OCI-LY7 (cell line): Measurements from ENCODE around the gene HCK.

Experiments
- EZH2phosphoT487 ChIP-seq: fragments of 200-600 bp; sonication (generic); IDR thresholded peaks from 2 replicates; pipeline ENCODE4 v1.6.1; 2018; ENCODE audit warnings: low read depth, borderline replicate concordance, mild to moderate bottlenecking, mixed run types, antibody characterized with exemption, low read length, moderate library complexity, mixed read lengths
- TF ChIP-seq, protein P1 (sequence below): fragments of 200-600 bp; sonication (generic); conservative IDR thresholded peaks from 2 replicates; pipeline ENCODE4 v1.5.1; 2014; ENCODE audit warnings: mild to moderate bottlenecking, antibody characterized with exemption, low read length, moderate library complexity, mixed read lengths

DNA sequence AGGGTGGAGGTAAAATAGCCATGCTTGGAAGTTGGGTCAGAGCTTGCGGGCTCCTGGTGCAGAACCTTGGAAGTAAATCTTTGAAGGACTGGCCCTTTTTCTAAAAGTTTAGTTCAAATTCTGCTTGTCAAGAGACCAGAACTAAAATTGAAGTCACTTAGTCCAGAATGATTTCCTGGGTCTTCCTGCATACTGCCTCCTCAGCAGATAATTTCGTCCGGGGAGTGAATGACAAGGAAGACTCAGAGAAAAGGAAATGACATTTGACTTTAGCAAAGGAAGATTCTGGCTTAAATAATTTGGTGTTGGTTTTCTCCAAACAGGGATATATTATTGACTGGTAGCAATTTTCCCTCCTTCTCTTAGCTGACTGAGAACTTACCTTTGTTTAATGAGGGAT, 58.7 kb downstream of the HCK start:
- TF ChIP-seq, protein P1, sequence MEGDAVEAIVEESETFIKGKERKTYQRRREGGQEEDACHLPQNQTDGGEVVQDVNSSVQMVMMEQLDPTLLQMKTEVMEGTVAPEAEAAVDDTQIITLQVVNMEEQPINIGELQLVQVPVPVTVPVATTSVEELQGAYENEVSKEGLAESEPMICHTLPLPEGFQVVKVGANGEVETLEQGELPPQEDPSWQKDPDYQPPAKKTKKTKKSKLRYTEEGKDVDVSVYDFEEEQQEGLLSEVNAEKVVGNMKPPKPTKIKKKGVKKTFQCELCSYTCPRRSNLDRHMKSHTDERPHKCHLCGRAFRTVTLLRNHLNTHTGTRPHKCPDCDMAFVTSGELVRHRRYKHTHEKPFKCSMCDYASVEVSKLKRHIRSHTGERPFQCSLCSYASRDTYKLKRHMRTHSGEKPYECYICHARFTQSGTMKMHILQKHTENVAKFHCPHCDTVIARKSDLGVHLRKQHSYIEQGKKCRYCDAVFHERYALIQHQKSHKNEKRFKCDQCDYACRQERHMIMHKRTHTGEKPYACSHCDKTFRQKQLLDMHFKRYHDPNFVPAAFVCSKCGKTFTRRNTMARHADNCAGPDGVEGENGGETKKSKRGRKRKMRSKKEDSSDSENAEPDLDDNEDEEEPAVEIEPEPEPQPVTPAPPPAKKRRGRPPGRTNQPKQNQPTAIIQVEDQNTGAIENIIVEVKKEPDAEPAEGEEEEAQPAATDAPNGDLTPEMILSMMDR, result no peak
- TF ChIP-seq EZH2phosphoT487, result no peak
